ENCODE data around the gene SLC26A8. TPM values are rescaled to one million over a fixed set of nuclear protein-coding genes. Genes with fewer than 3 reads are reported as not detected.

The SLC26A8 gene
- total and polyA plus RNA-seq, 2 of the 13 experiments (the other 11 are each of a cell fraction or from before 2014, with no cell fraction given), result 0.46 TPM; not detected in 1

DNA sequence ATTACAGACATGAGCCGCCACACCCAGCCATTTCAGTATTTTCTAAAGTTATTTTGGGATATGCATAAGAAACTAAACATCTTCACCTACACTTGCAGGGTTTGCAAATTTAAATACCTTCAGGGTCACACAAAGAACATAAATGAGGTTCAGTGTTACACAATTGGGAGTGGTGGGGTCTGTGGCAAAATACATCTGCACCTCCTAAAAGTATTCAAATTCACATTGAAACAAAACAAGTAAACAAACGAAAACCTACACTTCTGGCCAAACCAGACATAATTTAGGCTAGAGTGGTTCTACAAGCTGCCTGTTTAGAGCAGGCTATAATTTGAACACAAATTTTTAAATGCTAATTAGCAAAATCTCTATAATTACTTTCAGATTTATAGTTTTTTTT, 37.8 kb upstream of the SLC26A8 start:
- TF ChIP-seq, protein P1, sequence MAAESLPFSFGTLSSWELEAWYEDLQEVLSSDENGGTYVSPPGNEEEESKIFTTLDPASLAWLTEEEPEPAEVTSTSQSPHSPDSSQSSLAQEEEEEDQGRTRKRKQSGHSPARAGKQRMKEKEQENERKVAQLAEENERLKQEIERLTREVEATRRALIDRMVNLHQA (CRISPR knock-in tag; IDR thresholded peaks at IDR 0.05), result no peak
- TF ChIP-seq ZNF180 (CRISPR knock-in tag; IDR thresholded peaks at IDR 0.05; ENCODE audit: borderline replicate concordance, low read depth), result peak; percentile 97; the same call in 1 of the 2 replicates
- H3K27ac ChIP-seq (ENCODE audit: extremely low read length, insufficient read depth, low read length), result no peak overlapping the region
- peaks cover 4% of the 10 kb centered on the region; the same call in 1 of the 2 replicates for H4K20me1 ChIP-seq (ENCODE audit: insufficient read depth, low read length)
- H3K27me3 ChIP-seq (ENCODE audit: control insufficient read depth in 1 of 2, insufficient read depth in 2 of 2, low read length in 2 of 2), result no peaks in the 10 kb centered on the region
- no peak overlapping the region for H3K4me2 ChIP-seq (ENCODE audit: low read depth, low read length)
- no peak overlapping the region for H3K4me3 ChIP-seq (replicated peaks in 1 of 3; ENCODE audit: insufficient read depth in 1 of 3, low read depth in 2 of 3, low read length in 3 of 3)
- no peaks in the 10 kb centered on the region for H3K9me3 ChIP-seq (ENCODE audit: low read length)
- H3K79me2 ChIP-seq (ENCODE audit: insufficient read depth, low read length), result peaks cover 74% of the 10 kb centered on the region
- ATAC-seq (no peak), DNase-seq (ENCODE audit: low spot score) (no peak), FAIRE-seq (no peak)
- BruUV-seq (replicated peaks), result no TSS peak
- POLR2A ChIA-PET, result interaction anchor here (4.7 kb wide), 1 partner anchor 35 kb away, joined by 50 read pairs; the partner anchor contains the start of gene MAPK14
- H3K4me1 ChIP-seq (ENCODE audit: insufficient read depth, low read length), result peaks cover 63% of the 10 kb centered on the region
- no peak overlapping the region for H2AFZ ChIP-seq (ENCODE audit: low read length)
- H3K9ac ChIP-seq (ENCODE audit: insufficient read depth, low read depth, low read length), result no peak overlapping the region
- CTCF ChIA-PET (ENCODE audit: low intra/inter-chr PET ratio, low total read pairs), result no interaction called here
- 99% methylated on average over 2 of the region's 2 CpGs for WGBS (ENCODE audit: low lambda C conversion rate)
- peaks cover 12 to 22% of the 10 kb centered on the region in 2 experiments for H3K36me3 ChIP-seq (replicated peaks in 1 of 2; ENCODE audit: control insufficient read depth in 1 of 2, insufficient read depth in 2 of 2, low read length in 2 of 2)
- intact Hi-C loops (cut with micrococcal nuclease; ENCODE audit: unreplicated experiment) (no loop called here), in situ Hi-C loops (cut with HindIII; ENCODE audit: extremely low pct_ligation_motif_present, low pct_unique_long_range_greater_than_20kb) (no loop called here)

DNA sequence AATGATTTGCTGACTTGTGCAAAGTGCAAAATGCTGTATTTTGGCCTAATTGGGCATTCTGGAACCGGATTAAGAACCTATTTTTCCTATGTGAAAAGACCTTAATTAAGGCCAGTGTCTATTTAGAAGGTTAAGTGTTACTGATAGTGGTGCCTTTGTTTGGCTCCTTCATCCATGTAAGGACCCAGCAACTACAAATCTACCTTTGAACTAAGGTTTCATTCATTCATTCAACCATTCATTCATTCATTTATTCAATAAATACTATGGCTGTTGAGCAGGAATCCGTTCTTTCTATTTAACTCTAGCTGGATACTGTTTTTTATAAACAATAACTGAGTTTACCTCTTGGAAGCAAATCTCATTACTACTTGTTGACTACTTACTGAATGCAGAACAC, 36.8 kb upstream of the SLC26A8 start:
- Histone ChIP-seq H3K9me3 (ENCODE audit: low read length) (no peaks in the 10 kb centered on the region), H4K20me1 (ENCODE audit: insufficient read depth, low read length) (peaks cover 2% of the 10 kb centered on the region; the same call in 1 of the 2 replicates), H3K27me3 (ENCODE audit: control insufficient read depth in 1 of 2, insufficient read depth in 2 of 2, low read length in 2 of 2) (no peaks in the 10 kb centered on the region), H3K79me2 (ENCODE audit: insufficient read depth, low read length) (peaks cover 74% of the 10 kb centered on the region), H3K4me1 (ENCODE audit: insufficient read depth, low read length) (peaks cover 52% of the 10 kb centered on the region), H3K4me3 (replicated peaks in 1 of 3; ENCODE audit: insufficient read depth in 1 of 3, low read depth in 2 of 3, low read length in 3 of 3) (no peak overlapping the region), H3K4me2 (ENCODE audit: low read depth, low read length) (no peak overlapping the region), H2AFZ (ENCODE audit: low read length) (no peak overlapping the region), H3K9ac (ENCODE audit: insufficient read depth, low read depth, low read length) (no peak overlapping the region), H3K36me3 (replicated peaks in 1 of 2; ENCODE audit: control insufficient read depth in 1 of 2, insufficient read depth in 2 of 2, low read length in 2 of 2) (peaks cover 12 to 28% of the 10 kb centered on the region in 2 experiments), H3K27ac (ENCODE audit: extremely low read length, insufficient read depth, low read length) (peak overlapping the region; percentile 7)
- TF ChIP-seq CREB1 (IDR thresholded peaks at IDR 0.05), result no peak
- 0 out of 2 replicates have a peak, but pooled peaks have one; percentile 7 for TF ChIP-seq CREB1 (CRISPR knock-in tag; IDR thresholded peaks at IDR 0.05)
- TF ChIP-seq ZNF24 (IDR thresholded peaks at IDR 0.05), result peak; percentile 54; the same call in 1 of the 2 replicates
- TF ChIP-seq, protein P2, sequence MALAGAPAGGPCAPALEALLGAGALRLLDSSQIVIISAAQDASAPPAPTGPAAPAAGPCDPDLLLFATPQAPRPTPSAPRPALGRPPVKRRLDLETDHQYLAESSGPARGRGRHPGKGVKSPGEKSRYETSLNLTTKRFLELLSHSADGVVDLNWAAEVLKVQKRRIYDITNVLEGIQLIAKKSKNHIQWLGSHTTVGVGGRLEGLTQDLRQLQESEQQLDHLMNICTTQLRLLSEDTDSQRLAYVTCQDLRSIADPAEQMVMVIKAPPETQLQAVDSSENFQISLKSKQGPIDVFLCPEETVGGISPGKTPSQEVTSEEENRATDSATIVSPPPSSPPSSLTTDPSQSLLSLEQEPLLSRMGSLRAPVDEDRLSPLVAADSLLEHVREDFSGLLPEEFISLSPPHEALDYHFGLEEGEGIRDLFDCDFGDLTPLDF (CRISPR knock-in tag; IDR thresholded peaks at IDR 0.05), result no peak
- in situ Hi-C loops (cut with HindIII; ENCODE audit: extremely low pct_ligation_motif_present, low pct_unique_long_range_greater_than_20kb) (no loop called here), intact Hi-C loops (cut with micrococcal nuclease; ENCODE audit: unreplicated experiment) (no loop called here)
- POLR2A ChIA-PET, result interaction anchor here (4.7 kb wide), 1 partner anchor 34 kb away, joined by 50 read pairs; the partner anchor contains the start of gene MAPK14
- ATAC-seq (no peak), FAIRE-seq (no peak), DNase-seq (ENCODE audit: low spot score) (no peak)
- CTCF ChIA-PET (ENCODE audit: low intra/inter-chr PET ratio, low total read pairs), result no interaction called here
- BruUV-seq (replicated peaks), result no TSS peak
- 53% methylated on average over 2 of the region's 2 CpGs for WGBS (ENCODE audit: low lambda C conversion rate)
